Body of pancreas (tissue), 4 donors: ENCODE measurements around the gene LAMC2. TPM values are rescaled to one million over a fixed set of nuclear protein-coding genes. Genes with fewer than 3 reads are reported as not detected.
A peak's percentile ranks its signal among the peaks of the same experiment; 100 is the strongest.
"Not testable (repeated sequence)": the region's sequence is repeated elsewhere in the genome, so short reads cannot be mapped to it uniquely, and the experiment has no call there.

ENCODE experiments used
- ATAC-seq: fragments of 150-250 bp; one replicate; pipeline ENCODE4 v1.9.1; 2016
- DNase-seq, 4 donors: peaks; one replicate each; pipeline ENCODE4 v3.0.0-alpha.2; 2019
- H3K27ac ChIP-seq, 4 donors: fragments of 200-600 bp; sonication (generic); 1 replicate in 3 of 4; 2 replicates in 1 of 4; pipeline versions ENCODE4 v1.5.1 to v1.6.1; 2016 to 2019; ENCODE audit warnings: mild to moderate bottlenecking in 1 of 4, mixed read lengths in 1 of 4, moderate library complexity in 1 of 4
- H3K27me3 ChIP-seq, 2 donors: fragments of 200-600 bp; sonication (generic); one replicate each; pipeline ENCODE4 v1.6.0; 2016; ENCODE audit warnings: mild to moderate bottlenecking in 1 of 2
- H3K36me3 ChIP-seq, 2 donors: fragments of 200-600 bp; sonication (generic); replicated peaks in 1 of 2; 2 replicates each; pipeline ENCODE4 v1.5.1; 2016; ENCODE audit warnings: low read depth in 2 of 2; ENCODE audit not compliant: insufficient read depth in 1 of 2
- H3K4me1 ChIP-seq: fragments of 200-600 bp; sonication (generic); one replicate; pipeline ENCODE4 v1.6.0; 2016
- H3K4me3 ChIP-seq, 2 donors: fragments of 200-600 bp; sonication (generic); 1 replicate in 1 of 2; 2 replicates in 1 of 2; pipeline ENCODE4 v1.5.1; 2016 to 2019
- H3K9me3 ChIP-seq, 3 donors: fragments of 200-600 bp; sonication (generic); 1 replicate in 2 of 3; 2 replicates in 1 of 3; pipeline ENCODE4 v1.5.1; 2016
- CTCF ChIP-seq, 7 experiments: fragments of 450-650 bp in 4 of 7; fragments of 200-600 bp in 3 of 7; sonication (generic) in 3 of 7; IDR thresholded peaks; one replicate each; pipeline ENCODE4 v1.5.1; 2016 to 2019; ENCODE audit warnings: antibody characterized with exemption in 7 of 7
- POLR2A ChIP-seq, 3 donors: fragments of 450-650 bp; IDR thresholded peaks; one replicate each; pipeline ENCODE4 v1.6.1; 2016; ENCODE audit warnings: antibody characterized with exemption in 3 of 3, mild to moderate bottlenecking in 2 of 3
- WGBS, 2 donors: methylation state at CpG; one replicate each; pipeline ENCODE4 v1.1.5; 2017; 5-methylcytosine and 5-hydroxymethylcytosine counted together
- intact Hi-C: fragments of 100-400 bp; cut with DNase I; formaldehyde crosslinking; loops from one replicate; pipeline ENCODE4 v1.15.1; 2023
- total RNA-seq, 2 donors: library from RNA; depleted of rRNA; stranded (reverse); fragments of >200 nt; gene quantifications; one replicate each; pipeline ENCODE4 v1.1.0, GENCODE V29; 2016

LAMC2 gene
- total RNA-seq, 2 donors from 2014 or later, result 3.6 to 6.7 TPM

DNA sequence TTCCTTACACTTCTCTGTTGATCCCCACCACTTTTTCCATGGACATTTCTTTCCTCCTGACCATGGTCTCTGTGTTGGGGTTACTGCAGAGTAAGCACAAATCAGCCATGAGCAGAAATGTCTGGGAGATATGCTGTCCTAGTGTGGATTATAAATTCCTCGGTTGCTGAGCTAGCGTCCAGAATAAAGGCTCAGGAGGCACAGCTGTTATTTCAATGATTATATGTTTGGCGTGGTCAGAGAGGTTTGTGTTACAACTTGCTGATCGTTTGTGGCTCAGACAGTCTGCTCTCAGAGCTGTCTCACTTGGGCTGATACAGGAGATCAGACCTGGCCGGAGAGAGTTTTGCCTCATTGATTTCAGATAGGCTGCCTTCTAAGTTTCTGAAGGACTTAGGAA, 37.5 kb upstream of the LAMC2 start:
- Histone ChIP-seq H3K9me3 (no peaks in the 10 kb centered on the region), H3K27me3 (no peaks in the 10 kb centered on the region), H3K36me3 (no peaks in the 10 kb centered on the region), H3K4me1 (no peaks in the 10 kb centered on the region), H3K27ac (peak overlapping the region in 1 of 4 donors; percentile 8), H3K4me3 (no peak overlapping the region)
- ATAC-seq (peak; percentile 27), DNase-seq (peak in 1 of 4 donors; percentile 8)
- TF ChIP-seq POLR2A (IDR thresholded peaks at IDR 0.05), result no peak
- TF ChIP-seq CTCF (IDR thresholded peaks at IDR 0.05), result no peak
- intact Hi-C loops, result no loop called here
- 23 to 38% methylated on average over 5 of the region's 5 CpGs for WGBS, 2 donors

DNA sequence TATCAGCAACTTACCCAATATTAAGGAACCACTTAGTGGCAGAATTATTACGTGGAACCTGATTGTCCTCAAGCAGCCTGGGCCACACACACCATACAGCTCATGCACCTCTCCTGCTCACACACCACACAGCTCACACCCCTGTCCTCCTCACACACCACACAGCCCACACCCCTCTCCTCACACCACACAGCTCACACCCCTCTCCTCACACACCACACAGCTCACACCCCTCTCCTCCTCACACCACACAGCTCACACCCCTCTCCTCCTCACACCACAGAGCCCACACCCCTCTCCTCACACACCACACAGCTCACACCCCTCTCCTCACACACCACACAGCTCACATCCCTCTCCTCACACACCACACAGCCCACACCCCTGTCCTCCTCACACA, 36.8 kb upstream of the LAMC2 start:
- no peaks in the 10 kb centered on the region for H3K9me3 ChIP-seq
- no peak overlapping the region for H3K27ac ChIP-seq
- H3K4me1 ChIP-seq, result no peaks in the 10 kb centered on the region
- TF ChIP-seq POLR2A (IDR thresholded peaks at IDR 0.05), result no peak
- TF ChIP-seq CTCF (IDR thresholded peaks at IDR 0.05), result no peak
- H3K27me3 ChIP-seq, result no peaks in the 10 kb centered on the region
- H3K36me3 ChIP-seq, result no peaks in the 10 kb centered on the region
- ATAC-seq, result no peak
- H3K4me3 ChIP-seq, result no peak overlapping the region
- 68 to 83% methylated on average over 1 of the region's 1 CpG for WGBS, 2 donors
- intact Hi-C loops, result no loop called here
- no peak for DNase-seq

DNA sequence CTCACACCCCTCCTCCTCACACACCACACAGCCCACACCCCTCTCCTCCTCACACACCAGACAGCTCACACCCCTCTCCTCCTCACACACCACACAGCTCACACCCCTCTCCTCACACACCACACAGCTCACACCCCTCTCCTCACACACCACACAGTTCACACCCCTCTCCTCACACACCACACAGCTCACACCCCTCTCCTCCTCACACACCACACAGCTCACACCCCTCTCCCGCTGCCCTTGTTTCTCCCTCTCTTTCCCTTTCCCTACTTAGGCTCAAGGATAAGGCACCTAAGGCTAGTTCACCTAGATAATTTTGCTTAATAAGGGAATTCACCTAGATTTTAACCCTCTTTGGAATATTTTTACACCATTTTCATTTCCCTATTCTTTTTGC, 36.0 kb upstream of the LAMC2 start:
- H3K9me3 ChIP-seq, H3K27ac ChIP-seq: not testable (repeated sequence)

DNA sequence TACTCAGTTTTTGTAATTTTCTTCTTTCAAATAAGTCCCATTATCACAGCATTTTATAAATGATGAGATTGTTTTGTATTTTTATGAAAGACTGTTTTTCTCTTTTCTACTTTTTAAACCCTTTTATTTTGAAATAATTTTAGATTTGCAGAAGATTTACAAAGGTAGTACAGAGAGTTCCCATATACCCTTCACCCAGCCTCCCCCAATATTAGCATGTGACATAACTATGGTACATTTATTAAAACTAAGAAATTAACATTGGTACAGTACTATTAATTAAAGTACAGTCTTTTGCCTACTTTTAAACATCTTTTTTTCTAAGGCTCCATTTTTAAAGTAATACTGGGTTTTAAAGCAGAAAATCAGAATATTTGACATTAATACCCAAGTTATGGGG, 35.6 kb upstream of the LAMC2 start:
- Histone ChIP-seq H3K4me1 (no peaks in the 10 kb centered on the region), H3K27me3 (no peaks in the 10 kb centered on the region), H3K4me3 (no peak overlapping the region), H3K9me3 (no peaks in the 10 kb centered on the region), H3K36me3 (no peaks in the 10 kb centered on the region), H3K27ac (no peak overlapping the region)
- TF ChIP-seq CTCF (IDR thresholded peaks at IDR 0.05) (no peak), POLR2A (IDR thresholded peaks at IDR 0.05) (no peak)
- intact Hi-C loops, result no loop called here
- DNase-seq, result no peak
- no peak for ATAC-seq

More for the DNA sequence above, 36.0 kb upstream of the LAMC2 start:
- H3K36me3 ChIP-seq, intact Hi-C loops, H3K27me3 ChIP-seq, ATAC-seq, H3K4me1 ChIP-seq, DNase-seq, H3K4me3 ChIP-seq: not testable (repeated sequence)
- WGBS, 2 donors, result 88 to 92% methylated on average over 1 of the region's 1 CpG

DNA sequence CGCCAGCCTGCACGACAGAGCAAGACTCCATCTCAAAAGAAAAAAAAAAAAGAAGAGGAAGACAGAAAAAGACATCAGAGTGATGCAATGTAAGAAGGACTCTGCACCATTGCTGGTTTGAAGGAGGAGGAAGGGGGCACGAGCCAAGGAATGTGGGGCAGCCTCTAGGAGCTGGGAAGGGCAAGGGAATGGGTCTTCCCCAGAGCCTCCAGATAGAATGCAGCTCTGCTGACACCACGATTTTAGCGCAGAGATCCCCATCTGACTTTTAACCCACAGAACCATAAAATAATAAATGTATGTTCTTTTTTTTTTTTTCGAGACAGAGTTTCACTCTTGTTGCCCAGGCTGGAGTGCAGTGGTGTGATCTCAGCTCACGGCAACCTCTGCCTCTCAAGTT, 33.9 kb upstream of the LAMC2 start:
- H3K36me3 ChIP-seq, result no peaks in the 10 kb centered on the region
- ATAC-seq, result no peak
- no peak overlapping the region for H3K4me3 ChIP-seq
- intact Hi-C loops, result no loop called here
- TF ChIP-seq POLR2A (IDR thresholded peaks at IDR 0.05) (no peak), CTCF (IDR thresholded peaks at IDR 0.05) (no peak)
- no peak overlapping the region for H3K27ac ChIP-seq
- WGBS, 2 donors, result 82 to 85% methylated on average over 7 of the region's 7 CpGs
- H3K4me1 ChIP-seq, result no peaks in the 10 kb centered on the region
- DNase-seq, result no peak
- no peaks in the 10 kb centered on the region for H3K27me3 ChIP-seq
- no peaks in the 10 kb centered on the region for H3K9me3 ChIP-seq
